Transverse colon (tissue), 4 donors: Measurements from ENCODE around the gene GRK4. TPM values are rescaled to one million over a fixed set of nuclear protein-coding genes. Genes with fewer than 3 reads are reported as not detected.

Experiments
- DNase-seq: peaks from one replicate; pipeline ENCODE4 v3.0.0-alpha.2; 2019
- H3K27ac ChIP-seq, 4 donors: fragments of 200-600 bp; sonication (generic); 2 replicates each; pipeline ENCODE4 v1.5.1; 2016 to 2018; ENCODE audit warnings: inconsistent platforms in 4 of 4
- H3K27me3 ChIP-seq: fragments of 200-600 bp; sonication (generic); 2 replicates; pipeline ENCODE4 v1.5.1; 2017; ENCODE audit warnings: inconsistent platforms
- H3K36me3 ChIP-seq, 4 donors: fragments of 200-600 bp; sonication (generic); 2 replicates each; pipeline ENCODE4 v1.5.1; 2017 to 2019; ENCODE audit warnings: inconsistent platforms in 4 of 4
- H3K4me1 ChIP-seq, 4 donors: fragments of 200-600 bp; sonication (generic); 2 replicates each; pipeline ENCODE4 v1.5.1; 2017 to 2020; ENCODE audit warnings: inconsistent platforms in 4 of 4
- H3K4me3 ChIP-seq, 4 donors: fragments of 200-600 bp; sonication (generic); 1 replicate in 1 of 4; 2 replicates in 3 of 4; pipeline versions ENCODE4 v1.5.1 to v1.6.1; 2017 to 2019; ENCODE audit warnings: inconsistent platforms in 4 of 4
- H3K9me3 ChIP-seq, 2 donors: fragments of 200-600 bp; sonication (generic); 2 replicates each; pipeline ENCODE4 v1.5.1; 2017 to 2019; ENCODE audit warnings: inconsistent platforms in 2 of 2
- EP300 ChIP-seq: sonication (generic); formaldehyde crosslinking; IDR thresholded peaks from one replicate; pipeline ENCODE4 v1.6.1; 2017; ENCODE audit warnings: antibody characterized with exemption, low read depth
- POLR2A ChIP-seq: fragments of 450-650 bp; IDR thresholded peaks from one replicate; pipeline ENCODE4 v1.6.1; 2016; ENCODE audit warnings: antibody characterized with exemption, mild to moderate bottlenecking, moderate library complexity
- POLR2AphosphoS5 ChIP-seq, 3 donors: sonication (generic); formaldehyde crosslinking; IDR thresholded peaks; one replicate each; pipeline ENCODE4 v1.6.1; 2016; ENCODE audit warnings: antibody characterized with exemption in 3 of 3
- WGBS, 2 donors: methylation state at CpG; one replicate each; pipeline ENCODE4 v1.1.5; 2018; ENCODE audit warnings: low coverage in 1 of 2; 5-methylcytosine and 5-hydroxymethylcytosine counted together
- in situ Hi-C, 4 donors: fragments of 200-750 bp; cut with MboI; loops; one replicate each; pipeline versions ENCODE4 v1.15.0 to v1.15.1; 2017; ENCODE audit warnings: low sequenced_read_pairs in 3 of 4, low pct_ligation_motif_present in 1 of 4, low pct_unique_long_range_greater_than_20kb in 1 of 4
- intact Hi-C: fragments of 100-400 bp; cut with DNase I; formaldehyde crosslinking; loops from one replicate; pipeline ENCODE4 v1.15.1; 2023; ENCODE audit warnings: low total_unique reads
- total RNA-seq, 4 donors: library from RNA; depleted of rRNA; stranded (reverse); fragments of >200 nt; gene quantifications; one replicate each; pipeline ENCODE4 v1.1.0, GENCODE V29; 2016
- TF ChIP-seq, protein P1 (sequence below), 5 experiments: fragments of 200-600 bp in 3 of 5; fragments of 450-650 bp in 2 of 5; sonication (generic) in 3 of 5; IDR thresholded peaks; 1 replicate in 2 of 5; 2 replicates in 3 of 5; pipeline ENCODE4 v1.5.1; 2016 to 2017; ENCODE audit warnings: antibody characterized with exemption in 5 of 5, inconsistent platforms in 3 of 5, mild to moderate bottlenecking in 2 of 5, moderate library complexity in 1 of 5

Gene GRK4
- total RNA-seq, 4 donors from 2014 or later, result 2.5 to 7.9 (median 4.1) TPM

DNA sequence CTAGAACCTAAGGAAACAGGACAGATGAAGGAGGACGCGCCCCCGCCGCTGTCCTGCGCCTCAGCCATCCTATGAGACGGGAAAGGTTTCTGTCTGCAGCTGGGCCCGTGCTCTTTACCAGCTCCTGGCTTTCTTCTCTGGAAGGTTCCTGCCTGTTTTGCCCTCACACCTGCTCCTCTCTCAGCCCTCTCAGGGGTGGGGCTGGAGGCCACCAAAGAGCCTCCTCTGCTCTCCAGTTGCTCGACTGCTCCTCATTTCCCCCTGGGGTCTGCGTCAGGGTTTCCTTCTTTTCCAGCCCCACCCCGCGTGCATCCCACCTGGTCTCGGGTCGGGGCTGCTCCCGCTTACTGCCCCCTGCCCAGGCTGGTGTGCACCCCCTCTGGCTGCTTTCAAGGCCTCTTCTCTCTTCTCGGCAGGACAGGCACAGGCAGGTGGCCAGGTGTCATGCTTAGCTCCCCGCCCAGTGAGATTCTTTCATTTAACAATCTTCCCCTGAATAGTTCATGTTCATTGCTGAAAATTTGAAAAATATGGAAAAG lies 106.4 kb downstream of the GRK4 start:
- Histone ChIP-seq H3K4me3 (no peak overlapping the region), H3K27me3 (no peaks in the 10 kb centered on the region), H3K27ac (no peak overlapping the region), H3K4me1 (peaks cover 0 to 6% (median 5%) of the 10 kb centered on the region in 4 donors), H3K36me3 (no peaks in the 10 kb centered on the region), H3K9me3 (no peaks in the 10 kb centered on the region)
- DNase-seq, result no peak
- TF ChIP-seq EP300, result no peak
- TF ChIP-seq, protein P1, sequence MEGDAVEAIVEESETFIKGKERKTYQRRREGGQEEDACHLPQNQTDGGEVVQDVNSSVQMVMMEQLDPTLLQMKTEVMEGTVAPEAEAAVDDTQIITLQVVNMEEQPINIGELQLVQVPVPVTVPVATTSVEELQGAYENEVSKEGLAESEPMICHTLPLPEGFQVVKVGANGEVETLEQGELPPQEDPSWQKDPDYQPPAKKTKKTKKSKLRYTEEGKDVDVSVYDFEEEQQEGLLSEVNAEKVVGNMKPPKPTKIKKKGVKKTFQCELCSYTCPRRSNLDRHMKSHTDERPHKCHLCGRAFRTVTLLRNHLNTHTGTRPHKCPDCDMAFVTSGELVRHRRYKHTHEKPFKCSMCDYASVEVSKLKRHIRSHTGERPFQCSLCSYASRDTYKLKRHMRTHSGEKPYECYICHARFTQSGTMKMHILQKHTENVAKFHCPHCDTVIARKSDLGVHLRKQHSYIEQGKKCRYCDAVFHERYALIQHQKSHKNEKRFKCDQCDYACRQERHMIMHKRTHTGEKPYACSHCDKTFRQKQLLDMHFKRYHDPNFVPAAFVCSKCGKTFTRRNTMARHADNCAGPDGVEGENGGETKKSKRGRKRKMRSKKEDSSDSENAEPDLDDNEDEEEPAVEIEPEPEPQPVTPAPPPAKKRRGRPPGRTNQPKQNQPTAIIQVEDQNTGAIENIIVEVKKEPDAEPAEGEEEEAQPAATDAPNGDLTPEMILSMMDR (IDR thresholded peaks at IDR 0.05), result no peak
- TF ChIP-seq POLR2AphosphoS5 (IDR thresholded peaks at IDR 0.05), result no peak
- TF ChIP-seq POLR2A, result no peak
- intact Hi-C loops, result no loop called here
- WGBS, 2 donors, result 80 to 82% methylated on average over 2 to 16 of the region's 16 CpGs
- in situ Hi-C loops, result no loop called here

DNA sequence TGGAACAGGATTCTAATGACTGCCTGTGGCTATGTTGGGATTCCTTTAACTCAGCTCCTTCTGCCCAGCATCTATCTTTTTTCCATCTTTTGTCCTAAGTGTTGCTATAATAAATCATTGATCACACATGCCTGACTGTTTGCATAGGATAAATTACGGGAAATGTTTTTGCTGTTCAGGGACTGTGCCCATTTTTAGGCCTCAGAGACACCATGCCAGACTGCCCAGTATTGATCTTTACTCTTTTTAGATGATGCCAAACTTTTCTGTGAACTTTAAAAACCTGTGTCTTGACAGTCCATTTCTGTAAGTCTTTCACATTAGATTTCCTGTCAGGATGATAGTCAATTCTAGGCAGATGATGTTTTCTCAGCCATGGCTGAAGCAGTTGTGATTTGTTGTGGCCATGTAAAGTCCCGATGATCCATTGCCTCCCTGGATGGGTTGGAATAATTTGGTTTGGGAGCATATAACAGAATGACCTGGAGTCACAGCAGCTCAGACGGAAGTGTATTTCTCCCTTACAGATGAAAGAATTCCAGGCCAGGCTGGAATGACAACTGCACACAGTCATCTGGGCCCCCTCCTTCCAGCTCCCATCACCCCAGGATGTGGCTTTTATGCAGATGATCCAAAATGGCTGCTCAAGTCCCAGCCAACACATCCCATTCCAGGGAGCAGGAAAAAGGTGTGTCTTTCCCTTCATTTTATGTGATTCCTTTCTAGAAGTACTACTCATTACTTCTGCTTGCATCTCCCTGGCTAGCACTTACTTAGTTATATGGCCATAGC lies 107.5 kb downstream of the GRK4 start:
- WGBS, 2 donors, result 74 to 100% methylated on average over 1 to 3 of the region's 3 CpGs
- Histone ChIP-seq H3K27ac (no peak overlapping the region), H3K27me3 (no peaks in the 10 kb centered on the region), H3K9me3 (no peaks in the 10 kb centered on the region), H3K4me1 (peaks cover under 1 to 11% (median 9%) of the 10 kb centered on the region in 4 donors), H3K4me3 (no peak overlapping the region), H3K36me3 (no peaks in the 10 kb centered on the region)
- DNase-seq, result no peak
- TF ChIP-seq POLR2AphosphoS5 (IDR thresholded peaks at IDR 0.05), result no peak
- no peak for TF ChIP-seq EP300
- TF ChIP-seq, protein P1 (IDR thresholded peaks at IDR 0.05), result no peak
- no peak for TF ChIP-seq POLR2A
- intact Hi-C loops (no loop called here), in situ Hi-C loops (no loop called here)

DNA sequence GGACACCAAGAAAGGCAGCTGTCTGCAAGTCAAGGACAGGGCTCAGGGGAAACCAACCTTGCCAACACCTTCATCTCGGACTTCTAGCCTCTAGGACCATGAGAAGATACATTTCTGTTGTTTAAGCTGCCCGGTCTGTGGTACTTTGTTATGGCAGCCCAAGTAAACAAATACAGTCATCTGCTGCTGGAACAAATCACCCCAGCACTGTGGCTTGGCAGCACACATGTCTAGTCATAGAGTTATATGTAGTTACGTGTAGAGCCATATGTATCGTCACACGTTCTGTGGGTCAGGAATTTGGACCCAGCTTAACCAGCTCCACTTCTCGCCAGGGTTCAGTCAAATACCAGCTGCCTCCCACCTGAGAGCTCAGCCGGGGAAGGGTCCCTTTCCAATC lies 108.4 kb downstream of the GRK4 start:
- in situ Hi-C loops, result no loop called here
- intact Hi-C loops, result no loop called here
- no peak for TF ChIP-seq POLR2AphosphoS5 (IDR thresholded peaks at IDR 0.05)
- no peak for TF ChIP-seq POLR2A
- TF ChIP-seq EP300, result no peak
- TF ChIP-seq, protein P1 (IDR thresholded peaks at IDR 0.05), result no peak
- 77% methylated on average over 7 of the region's 7 CpGs; no CpG with 5 or more reads in 1 of the 2 donors for WGBS, 2 donors
- DNase-seq, result no peak
- Histone ChIP-seq H3K36me3 (no peaks in the 10 kb centered on the region), H3K4me1 (peaks cover 9 to 19% (median 18%) of the 10 kb centered on the region in 4 donors), H3K4me3 (no peak overlapping the region), H3K27me3 (no peaks in the 10 kb centered on the region), H3K9me3 (no peaks in the 10 kb centered on the region), H3K27ac (no peak overlapping the region)

DNA sequence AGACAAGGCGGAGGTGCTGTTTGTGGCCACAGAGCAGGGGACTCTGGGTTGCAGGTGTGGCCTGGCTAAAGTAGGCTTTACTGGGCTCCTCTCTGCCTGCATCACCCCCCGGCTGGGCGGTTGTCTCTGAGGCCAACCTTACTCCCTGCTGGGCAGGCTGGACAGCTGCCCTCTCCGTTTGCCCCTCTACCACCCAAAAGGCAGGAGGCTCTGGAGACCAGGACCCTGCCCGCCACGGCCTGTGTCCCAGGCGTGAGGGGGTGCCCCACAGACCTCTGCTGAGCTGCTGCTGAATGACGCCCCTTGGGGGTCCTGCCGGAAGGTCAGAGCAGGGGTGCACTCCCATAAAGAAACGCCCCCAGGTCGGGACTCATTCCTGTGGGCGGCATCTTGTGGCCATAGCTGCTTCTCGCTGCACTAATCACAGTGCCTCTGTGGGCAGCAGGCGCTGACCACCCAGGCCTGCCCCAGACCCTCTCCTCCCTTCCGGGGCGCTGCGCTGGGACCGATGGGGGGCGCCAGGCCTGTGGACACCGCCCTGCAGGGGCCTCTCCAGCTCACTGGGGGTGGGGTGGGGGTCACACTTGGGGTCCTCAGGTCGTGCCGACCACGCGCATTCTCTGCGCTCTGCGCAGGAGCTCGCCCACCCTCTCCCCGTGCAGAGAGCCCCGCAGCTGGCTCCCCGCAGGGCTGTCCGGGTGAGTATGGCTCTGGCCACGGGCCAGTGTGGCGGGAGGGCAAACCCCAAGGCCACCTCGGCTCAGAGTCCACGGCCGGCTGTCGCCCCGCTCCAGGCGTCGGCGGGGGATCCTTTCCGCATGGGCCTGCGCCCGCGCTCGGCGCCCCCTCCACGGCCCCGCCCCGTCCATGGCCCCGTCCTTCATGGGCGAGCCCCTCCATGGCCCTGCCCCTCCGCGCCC lies 110.0 kb downstream of the GRK4 start:
- peak overlapping the region; percentile 54 to 98 (median 86) for H3K27ac ChIP-seq
- H3K4me1 ChIP-seq, result peaks cover 9 to 25% (median 21%) of the 10 kb centered on the region in 4 donors
- intact Hi-C loops, result no loop called here
- WGBS, 2 donors, result 12% methylated on average over 37 of the region's 54 CpGs; no CpG with 5 or more reads in 1 of the 2 donors
- H3K27me3 ChIP-seq, result no peaks in the 10 kb centered on the region
- peak overlapping the region; percentile 67 to 83 (median 72) for H3K4me3 ChIP-seq
- H3K36me3 ChIP-seq, result no peaks in the 10 kb centered on the region
- TF ChIP-seq, protein P1 (IDR thresholded peaks at IDR 0.05), result no peak
- TF ChIP-seq POLR2AphosphoS5 (IDR thresholded peaks at IDR 0.05), result peak in 2 of 3 donors; percentile 46 to 70
- peak; percentile 29 for TF ChIP-seq POLR2A
- no peak for TF ChIP-seq EP300
- H3K9me3 ChIP-seq, result no peaks in the 10 kb centered on the region
- in situ Hi-C loops, result no loop called here
- DNase-seq, result no peak
